IPS-18c (cell line): ENCODE results near the gene ITCH.

Experiments used
- H3K4me3 ChIP-seq: 2 replicates; pipeline ENCODE4 v1.7.0; 2013; ENCODE audit warnings: low read depth, mild to moderate bottlenecking, low read length, moderate library complexity; ENCODE audit not compliant: insufficient read depth
- H3K9me3 ChIP-seq: one replicate; pipeline ENCODE4 v1.6.1; 2013; ENCODE audit warnings: mild to moderate bottlenecking, low read length, moderate library complexity; ENCODE audit not compliant: control insufficient read depth, insufficient read depth

The ITCH gene

GRCh38 chr20:34559311-34560140, 196.5 kb downstream of the ITCH start:
- Histone ChIP-seq H3K4me3 (peak overlapping the region; percentile 31; the same call in 1 of the 2 replicates), H3K9me3 (no peaks in the 10 kb centered on the region)

- H3K9me3 ChIP-seq, result no peaks in the 10 kb centered on the region
- H3K4me3 ChIP-seq, result no peak overlapping the region
Measured at GRCh38 chr20:34560141-34560523, 197.1 kb downstream of the ITCH start.

GRCh38 chr20:34560614-34561013, 197.5 kb downstream of the ITCH start:
- Histone ChIP-seq H3K4me3 (no peak overlapping the region), H3K9me3 (no peaks in the 10 kb centered on the region)
